Stimulated activated memory B cell treated with anti-CD40 and anti-IgM and Interleukin-4, amounts not matched to agents 10 μg/mL and 1 μg/mL and 100 μg/mL, for 72 hours (primary cell): Measurements from ENCODE around the gene PUM2.
A peak's percentile ranks its signal among the peaks of the same experiment; 100 is the strongest.

ENCODE experiments used
- ATAC-seq: fragments of 150-1000 bp; cut with Tn5 transposase; 2 replicates; pipeline ENCODE4 v1.10.0; 2021
- H3K27ac Mint-ChIP-seq: one replicate; pipeline ENCODE4 v1.8.0; 2022; ENCODE audit warnings: mild to moderate bottlenecking, mixed read lengths
- H3K27me3 Mint-ChIP-seq: one replicate; pipeline ENCODE4 v1.8.0; 2022; ENCODE audit warnings: mixed read lengths
- H3K36me3 Mint-ChIP-seq: one replicate; pipeline ENCODE4 v1.8.0; 2022; ENCODE audit warnings: mixed read lengths
- H3K4me1 Mint-ChIP-seq: one replicate; pipeline ENCODE4 v1.8.0; 2022; ENCODE audit warnings: mixed read lengths
- H3K4me3 Mint-ChIP-seq: one replicate; pipeline ENCODE4 v1.8.0; 2022; ENCODE audit warnings: mild to moderate bottlenecking, moderate library complexity, mixed read lengths
- H3K9me3 Mint-ChIP-seq: one replicate; pipeline ENCODE4 v1.8.0; 2022; ENCODE audit warnings: mixed read lengths

Gene PUM2

DNA sequence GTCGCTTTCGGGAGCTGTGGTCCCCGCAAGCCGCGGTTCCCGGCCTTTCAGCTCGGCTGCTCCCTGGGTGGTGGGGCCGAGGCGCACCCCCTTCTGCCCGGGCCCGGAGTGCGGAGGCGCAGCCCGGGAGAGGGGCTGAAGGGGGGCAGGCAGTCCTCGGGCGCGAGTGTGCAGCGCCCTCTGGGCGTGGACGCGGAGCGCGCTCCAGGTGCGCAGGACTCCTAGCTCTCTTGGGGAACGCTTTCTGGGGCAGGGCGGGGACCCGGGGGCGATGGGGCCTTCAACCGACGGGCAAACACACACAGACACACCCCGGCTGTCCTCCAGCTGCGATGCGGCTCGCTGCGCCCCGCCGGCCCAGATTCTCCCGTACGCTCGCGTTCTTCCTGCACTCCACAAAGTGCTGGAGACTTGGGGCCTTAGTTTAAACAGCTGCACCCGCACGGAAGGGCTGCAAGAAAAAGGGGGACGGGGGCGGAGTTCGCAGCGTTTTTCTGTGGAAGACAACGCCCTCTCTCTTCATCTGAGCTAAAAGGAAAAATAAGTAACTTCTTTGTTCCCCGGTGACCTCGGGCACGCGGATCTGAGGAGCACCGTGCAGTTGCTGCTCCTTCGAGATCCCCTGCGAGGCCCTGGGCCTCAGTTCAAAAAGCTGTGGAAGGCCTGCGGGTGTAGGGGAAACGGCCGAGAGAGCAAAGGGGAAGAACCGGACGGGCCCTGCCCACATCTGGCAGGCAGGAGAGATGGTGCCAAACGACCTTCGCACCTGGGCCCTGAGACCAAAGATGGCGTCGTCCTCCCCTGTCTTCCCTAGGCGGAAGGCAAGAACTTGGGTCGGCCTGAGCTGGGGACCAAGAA lies 125.1 kb downstream of the PUM2 start:
- Mint-ChIP-seq H3K4me3 (peak overlapping the region; percentile 57), H3K4me1 (peaks cover 6% of the 10 kb centered on the region), H3K27me3 (peaks cover 65% of the 10 kb centered on the region), H3K9me3 (no peaks in the 10 kb centered on the region), H3K27ac (no peak overlapping the region), H3K36me3 (no peaks in the 10 kb centered on the region)
- peak; percentile 52 for ATAC-seq

GRCh38 chr2:20224716-20225293 lies 125.8 kb downstream of the PUM2 start, which contains the start of gene SDC1:
Gene SDC1, minus strand, starts transcription at chr2:20225130. Its CDS starts 263 bp downstream, at chr2:20224867.
- H3K9me3 Mint-ChIP-seq: no peaks in the 10 kb centered on the region
- peaks cover 67% of the 10 kb centered on the region for H3K27me3 Mint-ChIP-seq
- peaks cover 6% of the 10 kb centered on the region for H3K4me1 Mint-ChIP-seq
- ATAC-seq: peak; percentile 21
- no peaks in the 10 kb centered on the region for H3K36me3 Mint-ChIP-seq
- no peak within 1 kb of the TSS for H3K27ac Mint-ChIP-seq
- H3K4me3 Mint-ChIP-seq: peak within 1 kb of the TSS; percentile 57

- peak; percentile 26 for ATAC-seq
- no peak overlapping the region for H3K27ac Mint-ChIP-seq
- H3K4me1 Mint-ChIP-seq: peaks cover 6% of the 10 kb centered on the region
- H3K9me3 Mint-ChIP-seq: no peaks in the 10 kb centered on the region
- H3K4me3 Mint-ChIP-seq: no peak overlapping the region
- H3K36me3 Mint-ChIP-seq: no peaks in the 10 kb centered on the region
- H3K27me3 Mint-ChIP-seq: peaks cover 65% of the 10 kb centered on the region
These were observed 126.4 kb downstream of the PUM2 start for GRCh38 chr2:20224164-20224715.

GRCh38 chr2:20223407-20224163 lies 127.1 kb downstream of the PUM2 start:
- no peak overlapping the region for H3K27ac Mint-ChIP-seq
- peak; percentile 18 for ATAC-seq
- peaks cover 65% of the 10 kb centered on the region for H3K27me3 Mint-ChIP-seq
- H3K4me3 Mint-ChIP-seq: peak overlapping the region; percentile 29
- H3K36me3 Mint-ChIP-seq: no peaks in the 10 kb centered on the region
- H3K4me1 Mint-ChIP-seq: peaks cover 6% of the 10 kb centered on the region
- H3K9me3 Mint-ChIP-seq: no peaks in the 10 kb centered on the region

DNA sequence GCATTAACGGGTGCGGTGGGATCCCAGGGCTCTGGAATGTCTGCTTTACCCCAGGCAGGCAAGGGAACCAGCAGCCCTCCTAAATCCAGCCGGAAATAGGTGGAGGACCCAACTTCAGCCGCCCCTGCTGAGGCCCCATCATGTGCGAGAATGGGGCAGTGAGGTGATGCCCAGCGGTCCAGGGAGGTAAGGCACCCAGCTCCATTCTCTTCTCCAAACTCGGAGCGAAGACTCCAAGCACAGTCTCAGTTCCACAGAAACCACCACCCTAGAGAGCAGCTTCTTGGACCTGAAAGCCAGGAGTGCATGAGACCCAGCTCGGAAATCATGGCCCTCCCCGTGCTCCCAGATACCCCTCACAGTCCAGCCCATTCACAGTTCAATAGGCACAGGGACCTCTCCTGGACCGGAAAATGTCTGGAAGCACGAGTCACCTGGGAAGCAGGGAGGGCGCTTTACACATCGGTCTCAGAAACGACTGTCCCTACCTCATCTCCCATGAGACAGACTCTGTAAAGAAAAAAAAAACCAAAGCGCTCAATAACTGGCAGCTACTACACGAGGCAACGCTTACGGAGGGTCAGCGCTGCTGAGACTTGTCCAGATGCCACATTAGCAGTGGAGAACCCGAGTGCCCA lies 127.8 kb downstream of the PUM2 start:
- H3K36me3 Mint-ChIP-seq: no peaks in the 10 kb centered on the region
- H3K4me1 Mint-ChIP-seq: peaks cover 6% of the 10 kb centered on the region
- no peak for ATAC-seq
- peak overlapping the region; percentile 29 for H3K4me3 Mint-ChIP-seq
- no peak overlapping the region for H3K27ac Mint-ChIP-seq
- H3K27me3 Mint-ChIP-seq: peaks cover 65% of the 10 kb centered on the region
- H3K9me3 Mint-ChIP-seq: no peaks in the 10 kb centered on the region

DNA sequence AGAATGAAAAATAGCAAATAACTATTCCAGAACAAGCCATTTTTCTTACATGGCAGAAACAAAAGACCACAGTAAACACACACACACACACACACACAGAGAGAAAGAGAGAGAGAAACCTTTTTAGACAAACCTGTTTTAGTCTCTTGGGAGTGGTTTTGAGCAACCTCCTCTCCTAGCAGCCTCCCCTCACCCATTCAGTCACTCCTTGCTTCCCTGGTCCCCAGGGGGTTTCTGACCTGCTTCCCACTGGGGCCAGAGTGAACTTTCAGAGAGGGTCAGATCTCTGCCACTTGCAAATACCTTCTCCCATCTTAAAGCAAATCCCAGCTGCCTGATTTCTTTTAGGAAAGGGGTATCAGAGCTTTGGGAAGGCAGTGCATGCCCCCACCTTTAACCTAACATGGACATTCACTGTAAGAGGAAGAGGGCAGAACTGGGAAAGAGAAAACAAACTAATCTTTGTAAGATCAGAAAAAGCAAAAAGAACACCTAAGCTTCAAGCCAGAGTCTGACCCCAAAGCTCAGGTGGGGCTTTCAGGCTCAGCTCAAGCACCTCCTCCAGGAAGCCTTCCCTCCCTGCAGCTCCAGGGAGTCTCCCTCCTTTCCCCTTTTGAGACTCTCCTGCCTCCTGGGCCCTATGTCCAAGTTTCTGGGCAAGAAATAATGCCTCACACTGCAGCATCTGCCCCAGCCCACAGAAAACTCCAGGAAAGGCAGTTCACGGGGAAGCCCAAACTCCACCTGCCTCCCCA lies 128.5 kb downstream of the PUM2 start:
- ATAC-seq: no peak
- Mint-ChIP-seq H3K4me1 (peaks cover 6% of the 10 kb centered on the region), H3K4me3 (no peak overlapping the region), H3K27me3 (peaks cover 61% of the 10 kb centered on the region), H3K36me3 (no peaks in the 10 kb centered on the region), H3K9me3 (no peaks in the 10 kb centered on the region), H3K27ac (no peak overlapping the region)

DNA sequence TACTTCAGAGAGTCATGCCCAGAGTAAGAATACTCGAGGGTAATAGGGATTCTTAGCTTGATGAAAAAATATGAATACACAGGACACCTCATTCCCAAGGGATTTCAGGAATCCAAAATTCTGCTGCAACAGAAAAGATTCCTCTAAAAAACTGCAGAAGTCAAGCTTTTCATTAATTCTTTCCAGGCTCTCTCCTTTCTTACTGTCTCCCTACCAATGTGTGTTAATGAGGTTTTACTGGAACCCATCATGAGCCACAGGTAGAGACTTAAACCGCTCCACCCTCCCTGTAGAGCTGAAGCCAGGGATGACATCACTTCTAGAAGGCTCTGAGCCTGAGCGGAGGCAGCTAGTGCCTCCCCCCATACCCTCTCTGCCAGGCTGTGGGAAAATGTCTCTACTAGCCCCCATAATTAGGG lies 129.1 kb downstream of the PUM2 start:
- Mint-ChIP-seq H3K36me3 (no peaks in the 10 kb centered on the region), H3K4me1 (peaks cover 6% of the 10 kb centered on the region), H3K9me3 (no peaks in the 10 kb centered on the region), H3K27me3 (peaks cover 61% of the 10 kb centered on the region), H3K4me3 (no peak overlapping the region), H3K27ac (no peak overlapping the region)
- no peak for ATAC-seq

DNA sequence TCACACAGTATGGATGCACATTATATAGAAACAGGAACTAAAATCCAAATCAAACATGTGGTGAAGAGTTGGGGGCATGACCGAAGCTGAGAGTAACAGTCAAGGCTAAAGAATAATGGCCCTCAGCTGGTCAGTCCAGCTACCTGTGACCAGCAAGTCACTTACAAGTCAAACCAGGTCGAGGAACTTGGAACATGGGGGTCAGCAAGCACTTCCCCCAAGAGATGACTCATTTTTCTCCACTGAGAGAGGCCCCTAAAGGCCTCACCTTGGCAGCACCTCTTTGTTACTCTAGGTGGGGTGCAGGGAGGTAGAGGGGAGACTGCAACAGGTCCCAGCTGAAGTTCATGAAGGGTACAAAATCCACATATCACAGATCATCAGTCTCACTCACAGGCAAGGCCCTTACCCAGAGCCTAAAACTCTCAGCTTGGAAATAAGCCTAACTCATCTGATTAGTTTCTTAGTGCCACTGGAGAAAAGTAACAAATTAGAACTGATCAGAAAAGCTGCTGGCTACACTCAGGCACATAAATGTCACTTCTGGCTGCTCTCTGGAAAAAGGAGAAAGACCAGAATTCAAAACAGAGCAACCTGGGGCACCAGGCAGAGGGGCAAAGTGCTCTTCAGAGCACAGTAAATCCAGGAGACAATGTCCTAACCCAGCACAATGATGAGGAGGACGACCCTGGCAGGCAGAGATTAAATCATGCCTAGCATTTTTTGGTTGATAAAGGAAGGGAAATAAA lies 129.7 kb downstream of the PUM2 start:
- Mint-ChIP-seq H3K27ac (no peak overlapping the region), H3K4me3 (no peak overlapping the region), H3K27me3 (peaks cover 58% of the 10 kb centered on the region), H3K9me3 (no peaks in the 10 kb centered on the region), H3K4me1 (peaks cover 6% of the 10 kb centered on the region), H3K36me3 (no peaks in the 10 kb centered on the region)
- no peak for ATAC-seq

- H3K4me1 Mint-ChIP-seq: no peaks in the 10 kb centered on the region
- no peak overlapping the region for H3K27ac Mint-ChIP-seq
- peaks cover 49% of the 10 kb centered on the region for H3K27me3 Mint-ChIP-seq
- H3K4me3 Mint-ChIP-seq: no peak overlapping the region
- H3K9me3 Mint-ChIP-seq: no peaks in the 10 kb centered on the region
- no peak for ATAC-seq
- no peaks in the 10 kb centered on the region for H3K36me3 Mint-ChIP-seq
These were observed 130.8 kb downstream of the PUM2 start for GRCh38 chr2:20219763-20220380.

DNA sequence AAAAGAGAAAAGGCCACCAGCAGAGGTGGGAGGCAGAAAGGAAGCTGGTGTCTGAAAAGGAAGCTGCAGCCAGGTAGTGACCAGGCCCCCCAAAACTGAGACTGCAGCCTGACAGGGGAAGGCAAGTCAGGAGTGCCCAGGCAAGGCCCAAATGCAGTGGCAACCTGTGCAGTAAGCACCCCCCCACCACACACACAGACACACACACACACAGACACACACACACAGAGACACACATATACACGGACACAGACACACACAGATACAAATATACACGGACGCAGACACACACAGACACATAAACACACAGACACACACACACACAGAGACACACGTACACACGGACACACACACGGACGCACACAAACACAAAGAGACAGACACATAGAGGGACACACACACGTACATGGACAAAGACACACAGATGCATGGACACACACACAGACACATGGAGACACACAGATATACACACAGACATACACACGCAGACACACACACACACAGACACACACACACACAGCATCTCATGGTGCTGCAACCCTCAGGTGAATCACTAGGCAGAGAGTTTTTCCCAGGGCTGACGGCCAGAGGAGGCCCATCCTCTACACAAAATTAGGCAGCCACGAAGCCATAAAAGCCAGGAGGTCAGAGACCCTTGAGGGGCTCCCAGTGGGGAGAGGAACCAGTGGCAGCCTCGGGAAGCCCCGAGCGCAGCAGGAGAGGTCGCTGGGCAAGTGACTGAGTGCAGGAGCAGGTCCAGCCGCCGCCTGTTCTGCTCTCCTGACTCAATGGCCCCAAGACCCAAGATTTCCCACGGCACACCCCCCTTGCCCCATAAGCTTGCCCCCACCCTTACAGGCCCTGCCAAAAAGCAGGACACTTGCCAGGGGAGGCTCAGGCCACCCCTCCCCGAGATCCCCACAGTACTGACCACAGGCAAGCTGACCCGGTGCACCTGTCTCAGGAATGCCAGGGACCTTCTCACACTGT lies 132.0 kb downstream of the PUM2 start:
- H3K9me3 Mint-ChIP-seq: no peaks in the 10 kb centered on the region
- no peak overlapping the region for H3K27ac Mint-ChIP-seq
- H3K27me3 Mint-ChIP-seq: peaks cover 49% of the 10 kb centered on the region
- no peaks in the 10 kb centered on the region for H3K36me3 Mint-ChIP-seq
- ATAC-seq: no peak
- no peak overlapping the region for H3K4me3 Mint-ChIP-seq
- no peaks in the 10 kb centered on the region for H3K4me1 Mint-ChIP-seq

GRCh38 chr2:20217041-20217970 lies 133.3 kb downstream of the PUM2 start:
- Mint-ChIP-seq H3K4me1 (no peaks in the 10 kb centered on the region), H3K27ac (no peak overlapping the region), H3K36me3 (no peaks in the 10 kb centered on the region), H3K9me3 (no peaks in the 10 kb centered on the region), H3K4me3 (no peak overlapping the region), H3K27me3 (peaks cover 41% of the 10 kb centered on the region)
- ATAC-seq: no peak
